SH-SY5Y (cell line): ENCODE data around the gene GPD1L.

Source experiments
- GATA2 ChIP-seq: IDR thresholded peaks from 2 replicates; pipeline ENCODE4 v1.6.1; 2011; ENCODE audit warnings: mild to moderate bottlenecking, low read depth, low read length
- GATA3 ChIP-seq: IDR thresholded peaks from 2 replicates; pipeline ENCODE4 v1.6.1; 2011; ENCODE audit warnings: low read depth, mild to moderate bottlenecking, low read length, moderate library complexity

GPD1L gene

GRCh38 chr3:32125012-32125411 is 18.6 kb downstream of the GPD1L start:
- TF ChIP-seq GATA2, result no peak
- no peak for TF ChIP-seq GATA3

GRCh38 chr3:32126305-32127015 is 20.0 kb downstream of the GPD1L start:
- no peak for TF ChIP-seq GATA2
- no peak for TF ChIP-seq GATA3

- TF ChIP-seq GATA2 (no peak), GATA3 (no peak)
Measured at GRCh38 chr3:32127219-32127826, 20.9 kb downstream of the GPD1L start.

GRCh38 chr3:32128936-32129335 is 22.5 kb downstream of the GPD1L start:
- TF ChIP-seq GATA2 (no peak), GATA3 (no peak)

- TF ChIP-seq GATA2, result no peak
- TF ChIP-seq GATA3, result no peak
Measured at GRCh38 chr3:32129832-32130231, 23.4 kb downstream of the GPD1L start.

- TF ChIP-seq GATA3 (no peak), GATA2 (no peak)
Measured at GRCh38 chr3:32132121-32132520, 25.7 kb downstream of the GPD1L start.

- TF ChIP-seq GATA2 (no peak), GATA3 (no peak)
Measured at GRCh38 chr3:32132706-32133105, 26.3 kb downstream of the GPD1L start.

GRCh38 chr3:32136703-32137102 is 30.3 kb downstream of the GPD1L start:
- no peak for TF ChIP-seq GATA2
- TF ChIP-seq GATA3, result no peak

- TF ChIP-seq GATA2 (no peak), GATA3 (no peak)
Measured at GRCh38 chr3:32137870-32138269, 31.4 kb downstream of the GPD1L start.

- no peak for TF ChIP-seq GATA3
- TF ChIP-seq GATA2, result no peak
Measured at GRCh38 chr3:32138545-32139104, 32.2 kb downstream of the GPD1L start.

GRCh38 chr3:32140943-32141342 is 34.5 kb downstream of the GPD1L start:
- TF ChIP-seq GATA3 (no peak), GATA2 (no peak)

- TF ChIP-seq GATA2 (no peak), GATA3 (no peak)
Measured at GRCh38 chr3:32143849-32144757, 37.7 kb downstream of the GPD1L start.

GRCh38 chr3:32146746-32147211 is 40.4 kb downstream of the GPD1L start:
- TF ChIP-seq GATA2 (no peak), GATA3 (no peak)

GRCh38 chr3:32147509-32147908 is 41.1 kb downstream of the GPD1L start:
- TF ChIP-seq GATA3, result no peak
- no peak for TF ChIP-seq GATA2

- TF ChIP-seq GATA2 (no peak), GATA3 (no peak)
Measured at GRCh38 chr3:32147933-32148332, 41.5 kb downstream of the GPD1L start.
